DMS53 treated with DMSO at 0.1 percent for 48 hours (cell line): ENCODE results near the gene RNU7-1.
"Not testable (repeated sequence)": the region's sequence is repeated elsewhere in the genome, so short reads cannot be mapped to it uniquely, and the experiment has no call there.

Experiments used
- DNase-seq: peaks from one replicate; lab custom pipeline; 2025; ENCODE audit not compliant: unreplicated experiment; lab: John Stamatoyannopoulos, UW

RNU7-1 gene

GRCh38 chr12:6943722-6944380 is at the start of gene RNU7-1, which contains the start of gene C12orf57:
Gene RNU7-1 (plus strand): TSS chr12:6943816.
Gene C12orf57 (plus strand): TSS chr12:6944022. CDS start chr12:6944122, 100 bp downstream.
- DNase-seq: peak; percentile 98

GRCh38 chr12:6894321-6894720 is 49.3 kb upstream of the RNU7-1 start:
- no peak for DNase-seq

- DNase-seq: no peak
Observed at GRCh38 chr12:6896846-6897435, 46.7 kb upstream of the RNU7-1 start.

- DNase-seq: no peak
Observed at GRCh38 chr12:6899427-6899826, 44.2 kb upstream of the RNU7-1 start.

- no peak for DNase-seq
Observed at GRCh38 chr12:6899837-6900519, 43.6 kb upstream of the RNU7-1 start.

GRCh38 chr12:6902448-6902847 is 41.2 kb upstream of the RNU7-1 start:
- no peak for DNase-seq

- no peak for DNase-seq
Observed at GRCh38 chr12:6903722-6904121, 39.9 kb upstream of the RNU7-1 start.

- peak; percentile 99 for DNase-seq
Observed at GRCh38 chr12:6904280-6905276, 39.0 kb upstream of the RNU7-1 start, which contains the start of gene LRRC23. Gene LRRC23 (plus strand): TSS chr12:6904822. CDS start chr12:6905634, 812 bp downstream.

- DNase-seq: no peak
Observed at GRCh38 chr12:6905414-6906040, 38.1 kb upstream of the RNU7-1 start.

GRCh38 chr12:6908141-6908540 is 35.5 kb upstream of the RNU7-1 start:
- not testable (repeated sequence) for DNase-seq

GRCh38 chr12:6909421-6910145 is 34.0 kb upstream of the RNU7-1 start:
- no peak for DNase-seq

GRCh38 chr12:6912164-6912935 is 31.3 kb upstream of the RNU7-1 start:
- no peak for DNase-seq

- DNase-seq: peak; percentile 58
Observed at GRCh38 chr12:6914246-6914946, 29.2 kb upstream of the RNU7-1 start, which contains the start of gene ENO2. Gene ENO2 (plus strand): TSS chr12:6914580. CDS start chr12:6915833, 1,253 bp downstream.

GRCh38 chr12:6914947-6915788 is 28.4 kb upstream of the RNU7-1 start:
- DNase-seq: no peak

- no peak for DNase-seq
Observed at GRCh38 chr12:6915789-6916285, 27.8 kb upstream of the RNU7-1 start.

- no peak for DNase-seq
Observed at GRCh38 chr12:6916426-6917200, 27.0 kb upstream of the RNU7-1 start.
